Cardiac muscle cell (in vitro differentiated cells and primary cell): ENCODE data around the gene SPACA5. TPM values are rescaled to one million over a fixed set of nuclear protein-coding genes. Genes with fewer than 3 reads are reported as not detected.

Source experiments
- DNase-seq, 2 donors: peaks; one replicate each; pipeline versions ENCODE4 v3.0.0 to v3.0.0-alpha.2; 2010 to 2017; ENCODE audit warnings: low read depth in 1 of 2, low spot score in 1 of 2
- H3K27ac ChIP-seq: fragments of 200-600 bp; sonication (generic); 2 replicates; pipeline ENCODE4 v1.5.1; 2016
- H3K27me3 ChIP-seq: fragments of 200-600 bp; sonication (generic); 2 replicates; pipeline ENCODE4 v1.6.0; 2016; ENCODE audit warnings: control low read depth
- H3K36me3 ChIP-seq: fragments of 200-600 bp; sonication (generic); 2 replicates; pipeline ENCODE4 v1.5.1; 2016; ENCODE audit warnings: control low read depth
- H3K4me1 ChIP-seq: fragments of 200-600 bp; sonication (generic); 2 replicates; pipeline ENCODE4 v1.8.1; 2017; ENCODE audit warnings: low read depth, mild to moderate bottlenecking, mixed run types
- H3K4me3 ChIP-seq: fragments of 200-600 bp; sonication (generic); 2 replicates; pipeline ENCODE4 v1.5.1; 2016; ENCODE audit warnings: mild to moderate bottlenecking
- H3K9me3 ChIP-seq: fragments of 200-600 bp; sonication (generic); 2 replicates; pipeline ENCODE4 v1.5.1; 2017; ENCODE audit warnings: low read depth, mild to moderate bottlenecking, control low read depth
- CTCF ChIP-seq: IDR thresholded peaks from 2 replicates; pipeline ENCODE4 v1.5.1; 2012; ENCODE audit warnings: low read depth, mild to moderate bottlenecking, low read length
- polyA plus RNA-seq: library from polyadenylated mRNA; unstranded; fragments of >200 nt; fragmentation: Nextera tagmentation; extraction: Ambion mirVana; gene quantifications from 2 replicates; pipeline ENCODE4 v1.2.1, GENCODE V29; 2016
- total RNA-seq: library from RNA; depleted of rRNA; stranded (reverse); fragments of >200 nt; gene quantifications from 2 replicates; pipeline ENCODE4 v1.2.3, GENCODE V29; 2016

SPACA5 gene
- total and polyA plus RNA-seq, 2 experiments from 2014 or later = not detected

- DNase-seq = no peak
- H3K9me3 ChIP-seq = peaks cover 7% of the 10 kb centered on the region
- TF ChIP-seq CTCF = no peak
- H3K27ac ChIP-seq = no peak overlapping the region
- H3K27me3 ChIP-seq = no peaks in the 10 kb centered on the region
- H3K36me3 ChIP-seq = no peaks in the 10 kb centered on the region
- H3K4me3 ChIP-seq = no peak overlapping the region
- no peaks in the 10 kb centered on the region for H3K4me1 ChIP-seq
These were observed 30.3 kb upstream of the SPACA5 start for GRCh38 chrX:47976254-47977151.

GRCh38 chrX:47991263-47992094 lies 15.3 kb upstream of the SPACA5 start:
- peak in 1 of 2 donors; percentile 67 for DNase-seq
- no peaks in the 10 kb centered on the region for H3K4me1 ChIP-seq
- H3K4me3 ChIP-seq = no peak overlapping the region
- H3K27me3 ChIP-seq = no peaks in the 10 kb centered on the region
- no peaks in the 10 kb centered on the region for H3K36me3 ChIP-seq
- H3K27ac ChIP-seq = no peak overlapping the region
- TF ChIP-seq CTCF = no peak
- no peaks in the 10 kb centered on the region for H3K9me3 ChIP-seq

GRCh38 chrX:47992095-47992380 lies 14.8 kb upstream of the SPACA5 start:
- H3K4me1 ChIP-seq = no peaks in the 10 kb centered on the region
- no peaks in the 10 kb centered on the region for H3K9me3 ChIP-seq
- no peak overlapping the region for H3K27ac ChIP-seq
- no peaks in the 10 kb centered on the region for H3K36me3 ChIP-seq
- no peak for TF ChIP-seq CTCF
- H3K27me3 ChIP-seq = no peaks in the 10 kb centered on the region
- DNase-seq = peak in 1 of 2 donors; percentile 19
- no peak overlapping the region for H3K4me3 ChIP-seq

GRCh38 chrX:47992669-47993068 lies 14.1 kb upstream of the SPACA5 start:
- H3K4me3 ChIP-seq = no peak overlapping the region
- no peaks in the 10 kb centered on the region for H3K4me1 ChIP-seq
- H3K27ac ChIP-seq = no peak overlapping the region
- TF ChIP-seq CTCF = no peak
- H3K9me3 ChIP-seq = no peaks in the 10 kb centered on the region
- no peaks in the 10 kb centered on the region for H3K36me3 ChIP-seq
- no peak for DNase-seq
- no peaks in the 10 kb centered on the region for H3K27me3 ChIP-seq

- Histone ChIP-seq H3K9me3 (no peaks in the 10 kb centered on the region), H3K4me3 (no peak overlapping the region), H3K27me3 (no peaks in the 10 kb centered on the region), H3K27ac (no peak overlapping the region), H3K36me3 (no peaks in the 10 kb centered on the region), H3K4me1 (no peaks in the 10 kb centered on the region)
- TF ChIP-seq CTCF = no peak
- DNase-seq = no peak
These were observed 5.5 kb upstream of the SPACA5 start for GRCh38 chrX:48001260-48001659.
